K562 (cell line): ENCODE data around the gene TYSND1. TPM values are rescaled to one million over a fixed set of nuclear protein-coding genes. Genes with fewer than 3 reads are reported as not detected.

Experiments
- ATAC-seq: fragments of 200-7000 bp; cut with Tn5 transposase; 3 replicates; pipeline ENCODE4 v1.9.1; 2020; ENCODE audit warnings: moderate library complexity
- BruUV-seq: library from RNA; stranded (reverse); fragments of 400-500 nt; replicated peaks from 2 replicates; lab custom pipeline; 2021; lab: Mats Ljungman, UMichigan
- CTCF ChIA-PET: fragments of 300-600 bp; formaldehyde crosslinking; extraction: SDS; loops from one replicate; lab custom pipeline; 2021; ENCODE audit warnings: low intra/inter-chr PET ratio; lab: Yijun Ruan, JAX
- POLR2A ChIA-PET: fragments of 300-600, 350-650 bp; sonication (Branson Sonifier 250); formaldehyde crosslinking; extraction: SDS; loops from one replicate; lab custom pipeline; 2021; ENCODE audit warnings: antibody characterized with exemption, inconsistent platforms; lab: Yijun Ruan, JAX
- DNase-seq, 4 experiments: peaks; one replicate each; pipeline versions ENCODE4 v3.0.0 to v3.0.0-alpha.2; 2011 to 2018; ENCODE audit warnings: low spot score in 3 of 4, mixed read lengths in 3 of 4; ENCODE audit errors: extremely low read depth in 1 of 4
- FAIRE-seq: peaks from 2 replicates; lab custom pipeline; 2011; peaks lifted over from hg19 to GRCh38; lab: Jason Lieb, UNC
- H2AFZ ChIP-seq: 2 replicates; pipeline ENCODE4 v1.6.0; 2011; ENCODE audit warnings: low read depth, low read length, control low read depth, inconsistent platforms
- H3K27ac ChIP-seq: fragments of 200-600 bp; 3 replicates; pipeline ENCODE4 v1.8.0; 2011; ENCODE audit warnings: low read depth, mild to moderate bottlenecking, control low read depth, inconsistent platforms, low read length, moderate library complexity, mixed read lengths; ENCODE audit errors: extremely low read depth
- H3K27me3 ChIP-seq, 2 experiments: fragments of 300-600 bp in 1 of 2; 2 replicates in 1 of 2; 3 replicates in 1 of 2; pipeline versions ENCODE4 v1.6.0 to v1.8.0; 2011; ENCODE audit warnings: inconsistent platforms in 2 of 2, low read length in 2 of 2, mild to moderate bottlenecking in 1 of 2, mixed read lengths in 1 of 2, moderate library complexity in 1 of 2; ENCODE audit not compliant: control insufficient read depth in 2 of 2, insufficient read depth in 2 of 2
- H3K36me3 ChIP-seq: fragments of 300-600 bp; 3 replicates; pipeline ENCODE4 v1.8.0; 2011; ENCODE audit warnings: mild to moderate bottlenecking, low read length, inconsistent platforms; ENCODE audit not compliant: control insufficient read depth, insufficient read depth
- H3K4me1 ChIP-seq, 2 experiments: fragments of 200-600 bp in 1 of 2; replicated peaks in 1 of 2; 2 replicates in 1 of 2; 3 replicates in 1 of 2; pipeline versions ENCODE4 v1.5.1 to v1.8.0; 2011; ENCODE audit warnings: inconsistent platforms in 2 of 2, low read length in 2 of 2, mild to moderate bottlenecking in 1 of 2, mixed read lengths in 1 of 2, moderate library complexity in 1 of 2; ENCODE audit not compliant: control insufficient read depth in 2 of 2, insufficient read depth in 2 of 2
- H3K4me2 ChIP-seq: 2 replicates; pipeline ENCODE4 v1.6.1; 2011; ENCODE audit warnings: low read length, control low read depth, inconsistent platforms, mixed read lengths; ENCODE audit not compliant: insufficient read depth
- H3K4me3 ChIP-seq: fragments of 200-600 bp; sonication (generic), shearing (Covaris generic); 2 replicates; pipeline ENCODE4 v1.5.1; 2016; ENCODE audit warnings: control low read depth, inconsistent platforms
- H3K79me2 ChIP-seq: fragments of 200-600 bp; 3 replicates; pipeline ENCODE4 v1.8.0; 2011; ENCODE audit warnings: low read length, inconsistent platforms; ENCODE audit not compliant: control insufficient read depth, insufficient read depth
- H3K9ac ChIP-seq, 2 experiments: 2 replicates each; pipeline versions ENCODE4 v1.6.0 to v1.6.1; 2011; ENCODE audit warnings: low read depth in 2 of 2, low read length in 2 of 2, control low read depth in 1 of 2, inconsistent platforms in 1 of 2, mild to moderate bottlenecking in 1 of 2, mixed read lengths in 1 of 2; ENCODE audit not compliant: insufficient read depth in 1 of 2
- H3K9me1 ChIP-seq: one replicate; pipeline ENCODE4 v1.6.0; 2011; ENCODE audit warnings: inconsistent platforms, mild to moderate bottlenecking, low read length, moderate library complexity; ENCODE audit not compliant: control insufficient read depth, insufficient read depth
- H3K9me3 ChIP-seq: replicated peaks from 2 replicates; pipeline ENCODE4 v1.5.1; 2011; ENCODE audit warnings: low read depth, low read length, inconsistent platforms; ENCODE audit not compliant: control insufficient read depth, insufficient read depth
- H4K20me1 ChIP-seq: replicated peaks from 2 replicates; pipeline ENCODE4 v1.6.1; 2011; ENCODE audit warnings: low read length, inconsistent platforms, mixed read lengths; ENCODE audit not compliant: control insufficient read depth, insufficient read depth
- GTF2E2 ChIP-seq: fragments of 200-800 bp; sonication (Bioruptor generic); IDR thresholded peaks from 2 replicates; pipeline ENCODE4 v1.6.1; 2016; ENCODE audit warnings: missing genetic modification characterization, missing compliant biosample characterization
- MAZ ChIP-seq, 2 experiments: fragments of 450-650 bp in 1 of 2; sonication (generic) in 1 of 2; formaldehyde crosslinking; IDR thresholded peaks in 1 of 2; conservative IDR thresholded peaks in 1 of 2; 2 replicates each; pipeline versions ENCODE4 v1.4.0 to v1.5.0; 2020; ENCODE audit warnings: mild to moderate bottlenecking in 1 of 2, missing genetic modification reagents in 1 of 2
- MEF2D ChIP-seq: conservative IDR thresholded peaks from 2 replicates; pipeline ENCODE4 v1.6.1; 2016; ENCODE audit warnings: low read depth, missing genetic modification characterization, missing compliant biosample characterization
- PHTF2 ChIP-seq: fragments of 250-450 bp; sonication (Bioruptor Pico); IDR thresholded peaks from 2 replicates; pipeline ENCODE4 v1.5.0; 2021; ENCODE audit warnings: mild to moderate bottlenecking
- POLR3A ChIP-seq: IDR thresholded peaks from 2 replicates; pipeline ENCODE4 v1.6.1; 2011; ENCODE audit warnings: borderline replicate concordance, mild to moderate bottlenecking, moderate library complexity; ENCODE audit not compliant: insufficient read length, insufficient read depth; ENCODE audit errors: extremely low read depth
- SREBF2 ChIP-seq: sonication (generic); formaldehyde crosslinking; IDR thresholded peaks from 2 replicates; pipeline ENCODE4 v1.4.0; 2020; ENCODE audit warnings: mild to moderate bottlenecking, missing genetic modification reagents
- ZBTB17 ChIP-seq: fragments of 450-650 bp; formaldehyde crosslinking; IDR thresholded peaks from 2 replicates; pipeline ENCODE4 v1.4.0; 2020; ENCODE audit warnings: mild to moderate bottlenecking
- ZFP36 ChIP-seq: fragments of 150-350 bp; IDR thresholded peaks from 2 replicates; pipeline ENCODE4 v1.6.1; 2018; ENCODE audit warnings: low read length, low read depth; ENCODE audit not compliant: partially characterized antibody
- ZNF277 ChIP-seq: fragments of 250-450 bp; sonication (Bioruptor Pico); IDR thresholded peaks from 2 replicates; pipeline ENCODE4 v1.8.0; 2022; ENCODE audit warnings: inconsistent platforms, mild to moderate bottlenecking, moderate library complexity, borderline replicate concordance
- ZNF282 ChIP-seq: sonication (generic); formaldehyde crosslinking; IDR thresholded peaks from 2 replicates; pipeline ENCODE4 v1.8.1; 2023; ENCODE audit warnings: missing genetic modification reagents
- ZNF507 ChIP-seq: conservative IDR thresholded peaks from 2 replicates; pipeline ENCODE4 v1.6.1; 2017; ENCODE audit warnings: missing genetic modification characterization, missing compliant biosample characterization
- ZNF586 ChIP-seq: fragments of 450-650 bp; formaldehyde crosslinking; conservative IDR thresholded peaks from 2 replicates; pipeline ENCODE4 v1.4.0; 2020; ENCODE audit warnings: mild to moderate bottlenecking, moderate library complexity
- ZNF77 ChIP-seq: fragments of 250-450 bp; sonication (Bioruptor Pico); IDR thresholded peaks from 2 replicates; pipeline ENCODE4 v1.5.0; 2020
- WGBS: fragments of 100-300 bp; shearing (Covaris generic); methylation state at CpG from one replicate; pipeline ENCODE4 v1.1.6; 2016; ENCODE audit warnings: low coverage, mixed read lengths; ENCODE audit not compliant: insufficient coverage; ENCODE audit errors: missing lambda C conversion rate; 5-methylcytosine and 5-hydroxymethylcytosine counted together
- in situ Hi-C: fragments of 300-500 bp; cut with MboI; formaldehyde crosslinking; loops from 4 replicates; pipeline ENCODE4 v1.15.0; 2018; ENCODE audit warnings: inconsistent platforms, mixed read lengths
- intact Hi-C: fragments of 100-400 bp; cut with micrococcal nuclease; formaldehyde crosslinking; loops from 2 replicates; pipeline ENCODE4 v1.14.2; 2022
- polyA plus RNA-seq, 8 experiments: library from polyadenylated mRNA; depleted of rRNA in 4 of 8; stranded (reverse) in 5 of 8; unstranded in 3 of 8; fragments of >200 nt; fragmentation: Nextera tagmentation in 2 of 8; fragmentation: Illumina TruSeq in 1 of 8; extraction: Ambion mirVana in 2 of 8; extraction: Trizol in 1 of 8; gene quantifications; 2 replicates each; pipeline versions ENCODE4 v1.2.1 to v1.2.3, GENCODE V29; 2011 to 2014; ENCODE audit warnings: inconsistent platforms in 1 of 8, missing spikeins in 1 of 8
- total RNA-seq, 7 experiments: library from RNA; depleted of rRNA in 6 of 7; stranded (reverse); fragments of >200 nt in 6 of 7; fragmentation: Illumina TruSeq in 2 of 7; extraction: Trizol in 2 of 7; gene quantifications; 2 replicates each; pipeline versions ENCODE4 v1.2.1 to v1.2.3, GENCODE V29; 2011 to 2021; ENCODE audit warnings: low replicate concordance in 1 of 7

TYSND1 gene
- total and polyA plus RNA-seq, 9 of the 15 experiments (the other 6 are each of a cell fraction or from before 2014, with no cell fraction given), result 0.60 to 2.0 (median 1.3) TPM

GRCh38 chr10:70137927-70138883, 8.3 kb downstream of the TYSND1 start:
- Histone ChIP-seq H3K9me1 (no peaks in the 10 kb centered on the region), H4K20me1 (0 out of 2 replicates have a peak, but pooled peaks cover 4% of the 10 kb centered on the region), H3K27ac (no peak overlapping the region), H3K9me3 (peaks cover 14% of the 10 kb centered on the region), H3K4me1 (peaks cover 6 to 19% of the 10 kb centered on the region in 2 experiments; a peak in 4 of 5 replicates), H2AFZ (no peak overlapping the region), H3K27me3 (no peaks in the 10 kb centered on the region), H3K9ac (no peak overlapping the region), H3K4me3 (no peak overlapping the region), H3K4me2 (no peak overlapping the region), H3K36me3 (peaks cover 22% of the 10 kb centered on the region; the same call in 2 of the 3 replicates), H3K79me2 (peaks cover 2% of the 10 kb centered on the region; the same call in 2 of the 3 replicates)
- POLR2A ChIA-PET, result interaction anchor here (0.5 kb wide), 1 partner anchor 199 kb away, joined by 3 read pairs; no protein-coding TSS in a partner anchor
- BruUV-seq, result no TSS peak
- DNase-seq, result no peak
- intact Hi-C loops (no loop called here), in situ Hi-C loops (no loop called here)
- no peak for FAIRE-seq
- ATAC-seq, result no peak
- CTCF ChIA-PET, result no interaction called here
- WGBS, result 95% methylated on average over 14 of the region's 14 CpGs
- TF ChIP-seq ZBTB17 (CRISPR knock-in tag), result no peak

- no peak overlapping the region for H3K4me2 ChIP-seq
- no TSS peak for BruUV-seq
- FAIRE-seq (peak; percentile 69), ATAC-seq (peak; percentile 31; the same call in 2 of the 3 replicates), DNase-seq (peak in 2 of 4 experiments; percentile 58 to 73)
- ChIA-PET CTCF (no interaction called here), POLR2A (interaction anchor here (0.6 kb wide), 1 partner anchor 268 kb away, joined by 3 read pairs; no protein-coding TSS in a partner anchor)
- 26% methylated on average over 9 of the region's 9 CpGs for WGBS
- H3K79me2 ChIP-seq, result peaks cover 9% of the 10 kb centered on the region; the same call in 2 of the 3 replicates
- no peak overlapping the region for H3K27ac ChIP-seq
- peaks cover 14% of the 10 kb centered on the region for H3K9me3 ChIP-seq
- H3K9me1 ChIP-seq, result no peaks in the 10 kb centered on the region
- no peak overlapping the region for H3K4me3 ChIP-seq
- intact Hi-C loops (no loop called here), in situ Hi-C loops (no loop called here)
- no peak overlapping the region for H3K9ac ChIP-seq
- peaks cover 22% of the 10 kb centered on the region; the same call in 2 of the 3 replicates for H3K36me3 ChIP-seq
- H2AFZ ChIP-seq, result no peak overlapping the region
- H3K27me3 ChIP-seq, result no peaks in the 10 kb centered on the region
- H4K20me1 ChIP-seq, result no peaks in the 10 kb centered on the region
- peaks cover 9 to 26% of the 10 kb centered on the region in 2 experiments; a peak in 4 of 5 replicates for H3K4me1 ChIP-seq
- TF ChIP-seq GTF2E2 (tag) (no peak), PHTF2 (no peak), ZNF277 (no peak), POLR3A (no peak), ZNF507 (tag) (no peak), SREBF2 (no peak), ZNF282 (CRISPR knock-in tag) (no peak), ZNF77 (no peak), MAZ (CRISPR knock-in tag; conservative IDR thresholded peaks at IDR 0.05 in 1 of 2, IDR thresholded peaks at IDR 0.05 in 1 of 2) (no peak), ZFP36 (peak; percentile 58), MEF2D (tag) (no peak), ZNF586 (CRISPR knock-in tag) (no peak)
Measured at GRCh38 chr10:70137135-70137534, 9.4 kb downstream of the TYSND1 start.
